ENCODE data around the gene OPTN. TPM values are rescaled to one million over a fixed set of nuclear protein-coding genes. Genes with fewer than 3 reads are reported as not detected.
"Not testable (repeated sequence)": the region's sequence is repeated elsewhere in the genome, so short reads cannot be mapped to it uniquely, and the experiment has no call there.

OPTN gene
- total RNA-seq, 2 experiments from 2014 or later: 128 to 130 TPM

- Mint-ChIP-seq H3K4me1 (no peaks in the 10 kb centered on the region), H3K27me3 (peaks cover 16% of the 10 kb centered on the region), H3K27ac (no peak overlapping the region), H3K4me3 (no peak overlapping the region), H3K36me3 (ENCODE audit: low read depth) (peaks cover 3% of the 10 kb centered on the region), H3K9me3 (peaks cover 13% of the 10 kb centered on the region)
- CTCF ChIA-PET: interaction anchor here (0.7 to 1.0 kb wide), 3 partner anchors 10 to 560 kb away, joined by 3 read pairs; no protein-coding TSS in a partner anchor
- DNase-seq: peak; percentile 65
- POLR2A ChIA-PET: no interaction called here
Observed at GRCh38 chr10:13074563-13075451, 25.2 kb upstream of the OPTN start.

GRCh38 chr10:13078912-13079775 is 20.8 kb upstream of the OPTN start:
- no peaks in the 10 kb centered on the region for H3K4me1 Mint-ChIP-seq
- POLR2A ChIA-PET: no interaction called here

GRCh38 chr10:13079776-13080050 is 20.2 kb upstream of the OPTN start:
- POLR2A ChIA-PET: no interaction called here
- no peaks in the 10 kb centered on the region for H3K4me1 Mint-ChIP-seq
- H3K4me3 Mint-ChIP-seq: no peak overlapping the region

More at GRCh38 chr10:13078912-13079775, 20.8 kb upstream of the OPTN start:
- Mint-ChIP-seq H3K27ac (no peak overlapping the region), H3K9me3 (peaks cover 30% of the 10 kb centered on the region), H3K27me3 (peaks cover 14% of the 10 kb centered on the region), H3K36me3 (ENCODE audit: low read depth) (peaks cover 3% of the 10 kb centered on the region), H3K4me3 (no peak overlapping the region)
- no peak for DNase-seq
- CTCF ChIA-PET: no interaction called here

GRCh38 chr10:13080643-13081042 is 19.3 kb upstream of the OPTN start:
- DNase-seq: no peak
- CTCF ChIA-PET: no interaction called here
- no peak overlapping the region for H3K4me3 Mint-ChIP-seq
- POLR2A ChIA-PET: no interaction called here
- peaks cover 3% of the 10 kb centered on the region for H3K36me3 Mint-ChIP-seq (ENCODE audit: low read depth)
- peaks cover 33% of the 10 kb centered on the region for H3K9me3 Mint-ChIP-seq
- no peak overlapping the region for H3K27ac Mint-ChIP-seq
- peaks cover 10% of the 10 kb centered on the region for H3K27me3 Mint-ChIP-seq
- H3K4me1 Mint-ChIP-seq: no peaks in the 10 kb centered on the region

More at GRCh38 chr10:13079776-13080050, 20.2 kb upstream of the OPTN start:
- peaks cover 33% of the 10 kb centered on the region for H3K9me3 Mint-ChIP-seq
- H3K36me3 Mint-ChIP-seq (ENCODE audit: low read depth): peaks cover 3% of the 10 kb centered on the region
- no peak for DNase-seq
- no peak overlapping the region for H3K27ac Mint-ChIP-seq
- H3K27me3 Mint-ChIP-seq: peaks cover 12% of the 10 kb centered on the region
- CTCF ChIA-PET: no interaction called here

GRCh38 chr10:13083700-13084099 is 16.3 kb upstream of the OPTN start:
- H3K36me3 Mint-ChIP-seq (ENCODE audit: low read depth); H3K4me1 Mint-ChIP-seq; CTCF ChIA-PET; H3K4me3 Mint-ChIP-seq; H3K27me3 Mint-ChIP-seq; POLR2A ChIA-PET; H3K27ac Mint-ChIP-seq; DNase-seq: not testable (repeated sequence)
- H3K9me3 Mint-ChIP-seq: peaks cover 30% of the 10 kb centered on the region

GRCh38 chr10:13086056-13086455 is 13.9 kb upstream of the OPTN start:
- Mint-ChIP-seq H3K27ac (no peak overlapping the region), H3K36me3 (ENCODE audit: low read depth) (no peaks in the 10 kb centered on the region), H3K27me3 (peaks cover 6% of the 10 kb centered on the region), H3K4me1 (peaks cover 2% of the 10 kb centered on the region), H3K9me3 (peaks cover 16% of the 10 kb centered on the region), H3K4me3 (no peak overlapping the region)
- DNase-seq: no peak
- ChIA-PET CTCF (interaction anchor here (0.6 to 0.7 kb wide), 2 partner anchors 309 to 933 kb away, joined by 3 read pairs; no protein-coding TSS in a partner anchor), POLR2A (no interaction called here)

GRCh38 chr10:13087601-13087985 is 12.4 kb upstream of the OPTN start:
- H3K27me3 Mint-ChIP-seq: peaks cover 10% of the 10 kb centered on the region
- no peaks in the 10 kb centered on the region for H3K36me3 Mint-ChIP-seq (ENCODE audit: low read depth)
- POLR2A ChIA-PET: no interaction called here
- no peak for DNase-seq
- no peak overlapping the region for H3K27ac Mint-ChIP-seq
- CTCF ChIA-PET: interaction anchor here (0.9 kb wide), 2 partner anchors 11 to 12 kb away, joined by 3 read pairs; partner anchors contain the start of gene OPTN
- peaks cover 8% of the 10 kb centered on the region for H3K9me3 Mint-ChIP-seq
- no peak overlapping the region for H3K4me3 Mint-ChIP-seq
- H3K4me1 Mint-ChIP-seq: peaks cover 2% of the 10 kb centered on the region

- POLR2A ChIA-PET: no interaction called here
- no peaks in the 10 kb centered on the region for H3K36me3 Mint-ChIP-seq (ENCODE audit: low read depth)
- peaks cover 8% of the 10 kb centered on the region for H3K9me3 Mint-ChIP-seq
- peaks cover 10% of the 10 kb centered on the region for H3K27me3 Mint-ChIP-seq
- CTCF ChIA-PET: interaction anchor here (0.9 kb wide), 1 partner anchor 12 kb away, joined by 3 read pairs; the partner anchor contains the start of gene OPTN
- DNase-seq: no peak
- H3K4me3 Mint-ChIP-seq: no peak overlapping the region
- H3K4me1 Mint-ChIP-seq: peaks cover 2% of the 10 kb centered on the region
- H3K27ac Mint-ChIP-seq: no peak overlapping the region
Observed at GRCh38 chr10:13087986-13088618, 11.9 kb upstream of the OPTN start.

GRCh38 chr10:13089345-13089744 is 10.6 kb upstream of the OPTN start:
- Mint-ChIP-seq H3K4me1 (peaks cover 2% of the 10 kb centered on the region), H3K27ac (no peak overlapping the region), H3K4me3 (no peak overlapping the region), H3K27me3 (peaks cover 10% of the 10 kb centered on the region), H3K36me3 (ENCODE audit: low read depth) (no peaks in the 10 kb centered on the region), H3K9me3 (peaks cover 3% of the 10 kb centered on the region)
- POLR2A ChIA-PET: no interaction called here
- DNase-seq: no peak
- CTCF ChIA-PET: no interaction called here

GRCh38 chr10:13090289-13090688 is 9.7 kb upstream of the OPTN start:
- CTCF ChIA-PET: no interaction called here
- Mint-ChIP-seq H3K9me3 (no peaks in the 10 kb centered on the region), H3K36me3 (ENCODE audit: low read depth) (no peaks in the 10 kb centered on the region), H3K4me3 (no peak overlapping the region), H3K27ac (no peak overlapping the region), H3K27me3 (peaks cover 10% of the 10 kb centered on the region), H3K4me1 (peaks cover 2% of the 10 kb centered on the region)
- POLR2A ChIA-PET: no interaction called here
- DNase-seq: no peak

- no peak overlapping the region for H3K27ac Mint-ChIP-seq
- H3K27me3 Mint-ChIP-seq: peaks cover 10% of the 10 kb centered on the region
- peaks cover 4% of the 10 kb centered on the region for H3K4me1 Mint-ChIP-seq
- POLR2A ChIA-PET: no interaction called here
- no peaks in the 10 kb centered on the region for H3K36me3 Mint-ChIP-seq (ENCODE audit: low read depth)
- DNase-seq: no peak
- no peak overlapping the region for H3K4me3 Mint-ChIP-seq
- CTCF ChIA-PET: no interaction called here
- no peaks in the 10 kb centered on the region for H3K9me3 Mint-ChIP-seq
Observed at GRCh38 chr10:13091801-13092200, 8.2 kb upstream of the OPTN start.

GRCh38 chr10:13092291-13093102 is 7.5 kb upstream of the OPTN start:
- Mint-ChIP-seq H3K4me1 (peaks cover 9% of the 10 kb centered on the region), H3K9me3 (no peaks in the 10 kb centered on the region), H3K36me3 (ENCODE audit: low read depth) (no peaks in the 10 kb centered on the region), H3K27ac (no peak overlapping the region), H3K27me3 (peaks cover 10% of the 10 kb centered on the region), H3K4me3 (no peak overlapping the region)
- ChIA-PET CTCF (interaction anchor here (0.6 kb wide), 1 partner anchor 258 kb away, joined by 3 read pairs; no protein-coding TSS in a partner anchor), POLR2A (no interaction called here)
- DNase-seq: no peak
